Lung (tissue), 12 donors: Measurements from ENCODE around the gene MEIS2. TPM values are rescaled to one million over a fixed set of nuclear protein-coding genes. Genes with fewer than 3 reads are reported as not detected.

Experiments used
- ATAC-seq: fragments of 200-7000 bp; cut with Tn5 transposase; one replicate; pipeline ENCODE4 v1.9.1; 2020; ENCODE audit warnings: moderate number of reproducible peaks; ENCODE audit not compliant: insufficient read depth, low FRiP score
- DNase-seq, 3 donors: peaks; one replicate each; pipeline ENCODE4 v3.0.0-alpha.2; 2013 to 2017
- H3K27ac ChIP-seq, 2 donors: one replicate each; pipeline ENCODE4 v1.5.1; 2013; ENCODE audit warnings: mild to moderate bottlenecking in 2 of 2, moderate library complexity in 2 of 2, control low read depth in 1 of 2, inconsistent platforms in 1 of 2, low read depth in 1 of 2, low read length in 1 of 2
- H3K27me3 ChIP-seq, 3 donors: one replicate each; pipeline ENCODE4 v1.5.1; 2013; ENCODE audit warnings: low read length in 2 of 3; ENCODE audit not compliant: control insufficient read depth in 3 of 3, insufficient read depth in 3 of 3
- H3K36me3 ChIP-seq, 4 donors: one replicate each; pipeline ENCODE4 v1.5.1; 2013; ENCODE audit warnings: low read length in 4 of 4, mild to moderate bottlenecking in 1 of 4, moderate library complexity in 1 of 4; ENCODE audit not compliant: control insufficient read depth in 4 of 4, insufficient read depth in 4 of 4
- H3K4me1 ChIP-seq, 5 donors: one replicate each; pipeline ENCODE4 v1.5.1; 2013; ENCODE audit warnings: low read length in 5 of 5, mild to moderate bottlenecking in 2 of 5, moderate library complexity in 1 of 5; ENCODE audit not compliant: control insufficient read depth in 5 of 5, insufficient read depth in 5 of 5
- H3K4me3 ChIP-seq: one replicate; pipeline ENCODE4 v1.5.1; 2013; ENCODE audit warnings: mild to moderate bottlenecking, control low read depth, moderate library complexity
- H3K9ac ChIP-seq, 2 donors: one replicate each; pipeline ENCODE4 v1.5.1; 2013; ENCODE audit warnings: low read length in 2 of 2, control low read depth in 1 of 2; ENCODE audit not compliant: insufficient read depth in 1 of 2
- H3K9me3 ChIP-seq, 4 donors: one replicate each; pipeline ENCODE4 v1.5.1; 2013; ENCODE audit warnings: low read length in 3 of 4, mild to moderate bottlenecking in 1 of 4, moderate library complexity in 1 of 4; ENCODE audit not compliant: control insufficient read depth in 4 of 4, insufficient read depth in 3 of 4
- WGBS, 2 donors: extraction: QIAGEN DNeasy Blood & Tissue Kit; methylation state at CpG; one replicate each; pipeline ENCODE4 v1.1.7; 2013; 5-methylcytosine and 5-hydroxymethylcytosine counted together
- polyA plus RNA-seq, 2 donors: library from polyadenylated mRNA; stranded (reverse); fragments of 200-250 nt; gene quantifications; one replicate each; pipeline ENCODE4 v1.2.1, GENCODE V29; 2013
- total RNA-seq, 2 donors: library from RNA; depleted of rRNA in 1 of 2; stranded (reverse); fragments of >200 nt in 1 of 2; gene quantifications; one replicate each; pipeline ENCODE4 v1.2.1, GENCODE V29; 2014 to 2021
- TF ChIP-seq, protein P1 (sequence below): IDR thresholded peaks from 2 replicates; pipeline ENCODE4 v1.5.1; 2012; ENCODE audit warnings: mild to moderate bottlenecking; ENCODE audit errors: control extremely low read depth, extremely low read depth
- donor health status: control.
- donor health status: control.
- donor health status: Bipolar disorder and iron deficiency.
- donor health status: healthy.
- donor health status: DM: yes; HTN: yes; CAD: no.

Gene MEIS2
- total and polyA plus RNA-seq, 4 donors, result 5.6 to 47.5 (median 13.7) TPM

DNA sequence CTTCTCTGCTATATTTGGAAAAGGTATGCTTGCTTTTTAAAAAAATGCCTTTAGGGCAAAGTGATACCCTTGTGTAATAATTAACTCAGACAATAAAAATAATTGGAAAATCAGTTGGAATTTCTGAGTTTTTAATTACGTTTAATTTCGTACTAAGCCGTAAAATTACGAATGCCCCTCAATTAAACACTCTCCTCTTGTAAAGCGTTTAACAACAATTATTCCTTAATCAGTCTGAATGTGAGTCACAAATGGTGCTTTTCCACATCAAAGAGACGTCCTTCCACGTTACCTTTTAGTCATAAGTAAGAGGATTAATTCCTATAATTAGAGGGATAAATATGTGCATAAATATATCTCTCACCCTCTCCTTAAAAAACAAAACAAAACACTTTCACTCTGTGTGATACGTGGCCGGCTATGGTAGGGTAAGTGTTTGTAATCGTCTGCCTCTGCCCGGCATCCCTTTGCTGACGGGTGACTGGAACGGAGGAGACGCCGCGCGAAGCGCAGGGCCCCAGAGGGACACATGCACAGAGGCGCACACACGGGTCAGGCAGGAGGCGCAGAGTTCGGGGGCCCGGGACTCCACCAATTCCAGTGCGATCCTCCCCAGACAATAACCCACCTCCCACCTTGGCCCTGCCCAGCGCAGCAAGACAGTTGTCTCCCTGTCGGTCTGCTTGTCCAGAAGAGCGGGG is 9.7 kb upstream of the MEIS2 start:
- peaks cover 0 to 87% (median 84%) of the 10 kb centered on the region in 3 donors for H3K27me3 ChIP-seq
- H3K27ac ChIP-seq, result peak overlapping the region in 1 of 2 donors; percentile 86
- no peaks in the 10 kb centered on the region for H3K9me3 ChIP-seq
- no peaks in the 10 kb centered on the region for H3K36me3 ChIP-seq
- DNase-seq (peak; percentile 60 to 75 (median 61)), ATAC-seq (no peak)
- WGBS, 2 donors, result 11 to 21% methylated on average over 27 of the region's 27 CpGs
- H3K4me1 ChIP-seq, result peaks cover 0 to 14% (median 2%) of the 10 kb centered on the region in 5 donors
- peak overlapping the region; percentile 24 for H3K4me3 ChIP-seq
- no peak overlapping the region for H3K9ac ChIP-seq
- TF ChIP-seq, protein P1, sequence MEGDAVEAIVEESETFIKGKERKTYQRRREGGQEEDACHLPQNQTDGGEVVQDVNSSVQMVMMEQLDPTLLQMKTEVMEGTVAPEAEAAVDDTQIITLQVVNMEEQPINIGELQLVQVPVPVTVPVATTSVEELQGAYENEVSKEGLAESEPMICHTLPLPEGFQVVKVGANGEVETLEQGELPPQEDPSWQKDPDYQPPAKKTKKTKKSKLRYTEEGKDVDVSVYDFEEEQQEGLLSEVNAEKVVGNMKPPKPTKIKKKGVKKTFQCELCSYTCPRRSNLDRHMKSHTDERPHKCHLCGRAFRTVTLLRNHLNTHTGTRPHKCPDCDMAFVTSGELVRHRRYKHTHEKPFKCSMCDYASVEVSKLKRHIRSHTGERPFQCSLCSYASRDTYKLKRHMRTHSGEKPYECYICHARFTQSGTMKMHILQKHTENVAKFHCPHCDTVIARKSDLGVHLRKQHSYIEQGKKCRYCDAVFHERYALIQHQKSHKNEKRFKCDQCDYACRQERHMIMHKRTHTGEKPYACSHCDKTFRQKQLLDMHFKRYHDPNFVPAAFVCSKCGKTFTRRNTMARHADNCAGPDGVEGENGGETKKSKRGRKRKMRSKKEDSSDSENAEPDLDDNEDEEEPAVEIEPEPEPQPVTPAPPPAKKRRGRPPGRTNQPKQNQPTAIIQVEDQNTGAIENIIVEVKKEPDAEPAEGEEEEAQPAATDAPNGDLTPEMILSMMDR, result no peak

DNA sequence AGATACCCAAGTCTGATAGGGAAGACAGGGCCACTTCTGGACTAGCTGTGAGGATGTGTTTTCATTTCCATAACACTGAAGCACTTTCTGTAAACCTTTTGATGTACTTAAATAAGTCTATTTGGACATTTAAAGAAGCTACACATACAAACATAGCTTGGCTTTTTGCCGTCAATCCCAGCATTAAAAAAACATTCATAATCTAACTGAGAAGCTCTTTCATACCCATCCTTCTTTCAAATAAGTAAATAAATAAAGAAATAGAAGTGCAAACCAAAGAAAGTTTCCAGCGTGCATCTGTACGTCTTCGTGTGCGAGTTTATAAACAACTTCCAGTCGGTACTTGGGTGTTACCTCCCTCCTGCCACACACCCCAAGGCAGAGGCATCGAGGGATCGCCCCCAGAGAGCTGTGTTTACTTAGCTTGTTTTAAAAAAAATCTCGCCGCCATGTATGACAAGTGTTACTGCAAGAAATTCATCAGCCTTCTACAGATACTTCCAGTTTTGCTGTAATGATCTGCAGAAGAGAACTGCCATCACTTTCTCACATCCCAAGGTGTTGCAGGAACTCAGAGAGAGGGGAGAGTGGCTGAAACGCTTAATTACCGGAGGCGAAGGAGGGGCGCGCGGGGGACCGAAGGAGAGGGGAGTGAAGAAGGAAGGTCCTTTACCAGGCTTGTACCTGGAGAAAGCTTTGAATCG is 9.0 kb upstream of the MEIS2 start:
- peaks cover 0 to 94% (median 88%) of the 10 kb centered on the region in 3 donors for H3K27me3 ChIP-seq
- WGBS, 2 donors, result 29 to 51% methylated on average over 18 of the region's 18 CpGs

DNA sequence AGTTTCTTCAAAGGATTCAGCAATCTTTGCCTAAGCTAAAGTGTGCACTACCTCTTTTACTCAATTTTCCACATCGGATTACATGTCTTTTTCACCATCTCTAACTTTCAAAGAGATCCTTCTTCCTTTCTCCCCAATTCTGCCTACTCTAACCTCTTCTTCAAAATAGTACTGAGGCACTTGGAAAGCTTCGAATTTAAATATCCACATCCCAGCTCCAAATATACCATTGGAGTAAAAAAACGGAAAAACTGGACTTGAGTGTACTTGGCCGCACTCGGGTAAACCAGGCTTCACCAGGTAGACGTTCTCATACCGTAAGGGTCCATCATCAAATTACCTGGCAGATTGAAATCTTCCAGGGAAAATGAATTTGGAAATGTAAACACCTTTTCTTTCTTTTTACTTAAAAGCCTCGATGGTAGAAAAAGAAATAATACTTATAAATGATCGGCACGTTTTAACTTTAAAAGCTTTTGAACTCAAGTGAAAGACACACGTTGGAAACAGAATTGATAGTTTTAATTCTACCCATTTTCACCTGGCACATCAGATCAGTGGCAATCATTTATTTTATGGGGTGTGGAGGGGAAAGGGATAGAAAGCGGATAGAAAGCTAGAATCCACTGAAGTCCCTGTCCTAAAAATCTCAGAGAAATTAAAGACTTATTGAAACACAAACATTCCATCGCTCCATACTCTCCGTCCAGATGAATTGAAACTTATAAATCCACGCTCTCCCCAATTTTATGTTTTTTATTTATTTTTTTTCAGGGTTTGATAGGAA is 8.2 kb upstream of the MEIS2 start:
- Histone ChIP-seq H3K27me3 (peaks cover 0 to 97% (median 91%) of the 10 kb centered on the region in 3 donors), H3K9me3 (no peaks in the 10 kb centered on the region), H3K36me3 (no peaks in the 10 kb centered on the region), H3K4me3 (no peak overlapping the region), H3K9ac (no peak overlapping the region), H3K27ac (peak overlapping the region in 1 of 2 donors; percentile 45), H3K4me1 (peaks cover 0 to 14% (median 2%) of the 10 kb centered on the region in 5 donors)
- 54 to 67% methylated on average over 15 of the region's 15 CpGs for WGBS, 2 donors
- TF ChIP-seq, protein P1, result no peak
- DNase-seq (peak in 1 of 3 donors; percentile 55), ATAC-seq (no peak)

More for the DNA sequence above, 9.0 kb upstream of the MEIS2 start:
- H3K9me3 ChIP-seq, result no peaks in the 10 kb centered on the region
- TF ChIP-seq, protein P1, result no peak
- DNase-seq (peak in 2 of 3 donors; percentile 24 to 63), ATAC-seq (no peak)
- H3K4me1 ChIP-seq, result peaks cover 0 to 14% (median 2%) of the 10 kb centered on the region in 5 donors
- no peaks in the 10 kb centered on the region for H3K36me3 ChIP-seq
- H3K27ac ChIP-seq, result peak overlapping the region in 1 of 2 donors; percentile 49
- no peak overlapping the region for H3K4me3 ChIP-seq
- H3K9ac ChIP-seq, result no peak overlapping the region
